ENCODE results near the gene TUBA3D. TPM values are rescaled to one million over a fixed set of nuclear protein-coding genes. Genes with fewer than 3 reads are reported as not detected.
"Not testable (repeated sequence)": the region's sequence is repeated elsewhere in the genome, so short reads cannot be mapped to it uniquely, and the experiment has no call there.

Gene TUBA3D
- not detected for total RNA-seq

DNA sequence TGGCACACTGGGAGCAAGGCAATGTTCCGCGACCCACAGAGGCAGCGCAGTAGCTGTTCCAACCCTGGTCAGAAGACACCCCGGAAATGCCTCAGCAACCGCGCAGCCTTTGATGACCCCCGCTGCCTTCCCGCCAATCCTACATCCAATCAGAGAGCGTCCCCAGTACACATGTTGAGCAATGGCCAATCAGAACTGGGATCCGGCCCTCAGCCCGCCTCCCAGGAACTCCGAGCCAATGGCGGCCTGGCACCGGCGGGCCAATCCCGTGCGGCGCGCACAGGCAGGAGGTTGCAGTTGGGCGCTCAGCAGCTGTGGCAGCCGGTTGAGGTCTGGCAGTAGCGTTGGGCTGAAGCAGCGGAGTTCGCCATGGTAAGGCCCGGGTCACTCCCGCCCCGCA is at the start of gene TUBA3D:
TUBA3D (plus strand) TSS at position 289 of the 400 bp plus-strand sequence; CDS start at position 370, 81 bp downstream.
- H3K4me3 ChIP-seq: no peak within 1 kb of the TSS
- in situ Hi-C loops (cut with MboI; ENCODE audit: low pct_ligation_motif_present in 1 of 4, low pct_unique_long_range_greater_than_20kb in 1 of 4, low sequenced_read_pairs in 3 of 4) (no loop called here), intact Hi-C loops (cut with DNase I; ENCODE audit: low total_unique reads) (no loop called here)
- no peak for DNase-seq
- no peaks in the 10 kb centered on the region for H3K36me3 ChIP-seq
- no peaks in the 10 kb centered on the region for H3K27me3 ChIP-seq
- TF ChIP-seq, protein P1, sequence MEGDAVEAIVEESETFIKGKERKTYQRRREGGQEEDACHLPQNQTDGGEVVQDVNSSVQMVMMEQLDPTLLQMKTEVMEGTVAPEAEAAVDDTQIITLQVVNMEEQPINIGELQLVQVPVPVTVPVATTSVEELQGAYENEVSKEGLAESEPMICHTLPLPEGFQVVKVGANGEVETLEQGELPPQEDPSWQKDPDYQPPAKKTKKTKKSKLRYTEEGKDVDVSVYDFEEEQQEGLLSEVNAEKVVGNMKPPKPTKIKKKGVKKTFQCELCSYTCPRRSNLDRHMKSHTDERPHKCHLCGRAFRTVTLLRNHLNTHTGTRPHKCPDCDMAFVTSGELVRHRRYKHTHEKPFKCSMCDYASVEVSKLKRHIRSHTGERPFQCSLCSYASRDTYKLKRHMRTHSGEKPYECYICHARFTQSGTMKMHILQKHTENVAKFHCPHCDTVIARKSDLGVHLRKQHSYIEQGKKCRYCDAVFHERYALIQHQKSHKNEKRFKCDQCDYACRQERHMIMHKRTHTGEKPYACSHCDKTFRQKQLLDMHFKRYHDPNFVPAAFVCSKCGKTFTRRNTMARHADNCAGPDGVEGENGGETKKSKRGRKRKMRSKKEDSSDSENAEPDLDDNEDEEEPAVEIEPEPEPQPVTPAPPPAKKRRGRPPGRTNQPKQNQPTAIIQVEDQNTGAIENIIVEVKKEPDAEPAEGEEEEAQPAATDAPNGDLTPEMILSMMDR (IDR thresholded peaks at IDR 0.05): no peak
- TF ChIP-seq EP300 (IDR thresholded peaks at IDR 0.05; ENCODE audit: low read depth) (no peak), POLR2A (IDR thresholded peaks at IDR 0.05) (no peak), POLR2AphosphoS5 (IDR thresholded peaks at IDR 0.05) (no peak)
- no peak within 1 kb of the TSS for H3K27ac ChIP-seq
- WGBS, 2 donors (ENCODE audit: low coverage in 1 of 2): 97% methylated on average over 27 of the region's 27 CpGs; no CpG with 5 or more reads in 1 of the 2 donors
- no peaks in the 10 kb centered on the region for H3K9me3 ChIP-seq
- H3K4me1 ChIP-seq: no peaks in the 10 kb centered on the region

DNA sequence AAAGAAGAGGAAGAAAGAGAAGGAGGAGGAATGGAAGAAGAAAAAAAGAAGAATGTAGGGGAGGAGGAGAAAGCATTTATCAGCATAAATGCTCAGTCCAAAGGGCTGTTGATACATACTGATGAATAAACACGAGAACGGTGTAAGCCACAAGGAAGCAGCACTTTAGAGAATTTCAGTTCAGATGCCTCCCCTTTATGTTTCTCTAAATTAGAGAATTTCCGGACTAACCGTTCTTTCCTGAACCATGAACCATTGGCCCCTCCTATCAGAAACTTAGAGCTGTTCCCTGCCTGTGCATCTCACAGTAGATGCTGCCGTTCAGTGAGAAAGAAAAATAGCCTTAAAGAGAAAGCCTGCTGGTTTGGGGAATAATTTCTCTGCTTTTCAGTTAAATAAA is 49.2 kb upstream of the TUBA3D start:
- H3K27ac ChIP-seq: no peak overlapping the region
- H3K9me3 ChIP-seq: no peaks in the 10 kb centered on the region
- TF ChIP-seq POLR2A (IDR thresholded peaks at IDR 0.05) (no peak), EP300 (IDR thresholded peaks at IDR 0.05; ENCODE audit: low read depth) (no peak), POLR2AphosphoS5 (IDR thresholded peaks at IDR 0.05) (no peak)
- TF ChIP-seq, protein P1 (IDR thresholded peaks at IDR 0.05): no peak
- no peaks in the 10 kb centered on the region for H3K4me1 ChIP-seq
- WGBS, 2 donors (ENCODE audit: low coverage in 1 of 2): 38 to 50% methylated on average over 4 to 5 of the region's 5 CpGs
- H3K36me3 ChIP-seq: no peaks in the 10 kb centered on the region
- no peak overlapping the region for H3K4me3 ChIP-seq
- no peak for DNase-seq
- intact Hi-C loops (cut with DNase I; ENCODE audit: low total_unique reads): no loop called here
- in situ Hi-C loops (cut with MboI; ENCODE audit: low pct_ligation_motif_present in 1 of 4, low pct_unique_long_range_greater_than_20kb in 1 of 4, low sequenced_read_pairs in 3 of 4): no loop called here
- peaks cover 77% of the 10 kb centered on the region for H3K27me3 ChIP-seq

DNA sequence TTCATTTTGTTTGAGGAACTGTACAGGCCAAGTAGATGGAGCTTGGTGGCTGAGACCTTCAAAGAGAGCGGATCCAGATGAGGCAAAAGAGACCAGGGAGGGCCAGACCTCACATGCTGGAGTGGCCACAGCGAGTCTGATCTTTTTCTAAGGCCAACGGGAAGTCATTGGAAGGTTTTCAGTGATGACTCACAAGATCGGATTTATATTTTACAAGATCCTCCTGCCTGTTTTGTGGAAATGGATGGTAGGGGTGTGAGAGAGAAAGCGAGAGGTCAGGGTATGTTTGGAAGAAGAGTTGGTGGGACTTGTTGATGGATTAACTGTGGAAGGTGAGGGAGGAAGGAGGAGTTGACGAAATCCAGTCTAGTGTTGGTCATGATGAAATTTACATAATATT is 44.6 kb upstream of the TUBA3D start:
- H3K27ac ChIP-seq: no peak overlapping the region
- no peak for DNase-seq
- 64 to 71% methylated on average over 6 of the region's 6 CpGs for WGBS, 2 donors (ENCODE audit: low coverage in 1 of 2)
- intact Hi-C loops (cut with DNase I; ENCODE audit: low total_unique reads) (no loop called here), in situ Hi-C loops (cut with MboI; ENCODE audit: low pct_ligation_motif_present in 1 of 4, low pct_unique_long_range_greater_than_20kb in 1 of 4, low sequenced_read_pairs in 3 of 4) (no loop called here)
- no peaks in the 10 kb centered on the region for H3K36me3 ChIP-seq
- peaks cover 52% of the 10 kb centered on the region for H3K27me3 ChIP-seq
- H3K4me1 ChIP-seq: no peaks in the 10 kb centered on the region
- no peak overlapping the region for H3K4me3 ChIP-seq
- no peak for TF ChIP-seq EP300 (IDR thresholded peaks at IDR 0.05; ENCODE audit: low read depth)
- no peak for TF ChIP-seq POLR2A (IDR thresholded peaks at IDR 0.05)
- no peak for TF ChIP-seq POLR2AphosphoS5 (IDR thresholded peaks at IDR 0.05)
- TF ChIP-seq, protein P1 (IDR thresholded peaks at IDR 0.05): no peak
- no peaks in the 10 kb centered on the region for H3K9me3 ChIP-seq

DNA sequence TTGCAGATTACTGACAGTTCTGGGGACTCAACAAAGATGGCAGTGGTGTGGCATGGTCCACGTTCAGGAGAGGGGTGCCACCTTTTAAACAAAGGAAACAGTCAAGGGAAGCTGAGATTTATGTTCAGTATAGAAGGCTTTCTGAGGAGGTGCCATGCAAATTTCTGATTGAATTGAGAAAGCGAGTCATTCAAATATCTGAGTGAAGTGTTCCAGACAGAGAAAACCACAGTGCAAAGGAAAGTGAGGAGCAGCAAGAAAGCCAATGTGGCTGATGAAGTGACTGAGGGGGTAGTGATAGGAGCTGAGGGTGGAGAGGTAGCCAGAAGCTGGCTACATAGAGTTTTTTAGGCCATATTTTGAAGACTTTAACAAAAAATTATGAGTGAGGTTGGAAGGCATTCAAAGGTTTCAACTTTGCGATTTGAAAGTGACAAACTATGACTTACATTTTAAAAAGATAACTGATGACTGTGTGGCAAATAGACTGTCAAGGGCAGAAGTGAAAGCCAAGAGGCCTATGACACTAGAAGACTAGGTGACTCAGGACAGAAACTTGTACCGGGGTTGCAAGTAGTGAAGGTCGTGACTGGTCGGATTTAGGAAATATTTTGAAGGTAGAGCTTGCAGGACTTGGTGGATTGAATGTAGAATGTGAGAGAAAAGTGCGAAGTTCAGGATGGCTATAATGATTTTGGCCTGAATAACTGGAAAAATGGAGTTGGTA is 35.0 kb upstream of the TUBA3D start:
- 63 to 68% methylated on average over 7 of the region's 7 CpGs for WGBS, 2 donors (ENCODE audit: low coverage in 1 of 2)
- not testable (repeated sequence) for H3K4me1 ChIP-seq

DNA sequence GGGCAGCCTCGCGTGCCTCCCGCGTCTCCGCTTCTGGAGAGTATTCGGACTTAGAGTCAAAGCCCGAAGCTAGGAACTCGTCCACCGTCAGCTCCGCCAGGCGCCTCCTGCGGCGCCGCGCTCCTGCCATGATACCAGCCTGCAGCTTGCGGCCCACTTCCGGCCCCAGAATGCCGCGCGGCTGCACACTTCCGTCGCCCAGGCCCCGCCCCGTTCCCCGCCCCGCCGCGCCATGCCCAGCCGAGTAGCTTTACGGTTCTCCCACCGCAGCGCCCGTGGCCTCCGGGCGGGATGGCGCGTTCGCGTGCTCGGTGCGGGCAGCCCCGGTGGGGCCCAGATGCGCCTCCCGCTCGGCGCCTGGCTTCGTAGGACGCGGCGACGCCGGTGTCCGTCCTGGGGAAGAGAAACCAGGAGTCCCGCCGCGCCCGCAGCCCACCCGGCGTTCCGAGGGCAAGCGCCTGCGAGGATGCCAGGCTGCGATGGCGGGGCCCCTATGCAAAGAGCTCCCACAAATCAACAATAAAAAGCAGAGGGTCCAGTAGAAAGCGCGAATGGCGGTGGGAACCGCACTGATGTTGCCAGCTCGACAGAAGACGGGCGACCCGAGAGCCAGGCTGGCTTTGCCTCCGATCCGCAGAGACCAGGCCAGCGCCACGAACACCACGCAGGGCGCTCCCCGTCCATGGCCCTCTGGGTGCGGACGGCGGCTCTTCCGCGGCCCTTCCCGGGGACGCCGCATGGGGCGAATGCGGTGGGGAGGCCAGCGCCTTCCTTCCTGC is 31.0 kb upstream of the TUBA3D start:
- DNase-seq; H3K27me3 ChIP-seq; in situ Hi-C loops (cut with MboI; ENCODE audit: low pct_ligation_motif_present in 1 of 4, low pct_unique_long_range_greater_than_20kb in 1 of 4, low sequenced_read_pairs in 3 of 4); H3K9me3 ChIP-seq; intact Hi-C loops (cut with DNase I; ENCODE audit: low total_unique reads); H3K4me1 ChIP-seq; H3K4me3 ChIP-seq; H3K27ac ChIP-seq; H3K36me3 ChIP-seq: not testable (repeated sequence)
- 96% methylated on average over 90 of the region's 90 CpGs; no CpG with 5 or more reads in 1 of the 2 donors for WGBS, 2 donors (ENCODE audit: low coverage in 1 of 2)

More for the DNA sequence above, 35.0 kb upstream of the TUBA3D start:
- H3K36me3 ChIP-seq; H3K4me3 ChIP-seq; H3K27ac ChIP-seq; DNase-seq; H3K9me3 ChIP-seq; H3K27me3 ChIP-seq; in situ Hi-C loops (cut with MboI; ENCODE audit: low pct_ligation_motif_present in 1 of 4, low pct_unique_long_range_greater_than_20kb in 1 of 4, low sequenced_read_pairs in 3 of 4); intact Hi-C loops (cut with DNase I; ENCODE audit: low total_unique reads): not testable (repeated sequence)

DNA sequence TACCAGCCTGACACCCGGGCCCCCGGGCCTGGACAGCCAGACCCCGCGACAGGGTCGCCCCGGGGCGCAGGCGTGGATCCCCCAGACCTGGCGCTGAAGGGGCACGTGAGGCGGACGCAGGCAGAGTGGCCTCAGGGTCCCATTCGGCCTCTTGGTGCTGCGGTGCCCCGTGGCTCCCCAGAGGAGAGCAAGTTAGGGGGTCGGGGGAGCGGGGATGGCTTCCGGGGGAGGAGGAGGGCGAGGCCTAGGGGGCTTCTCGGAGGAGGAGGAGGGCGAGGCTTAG is 30.5 kb upstream of the TUBA3D start:
- H3K36me3 ChIP-seq; H3K9me3 ChIP-seq; intact Hi-C loops (cut with DNase I; ENCODE audit: low total_unique reads); DNase-seq; H3K27ac ChIP-seq; H3K4me1 ChIP-seq; H3K27me3 ChIP-seq; H3K4me3 ChIP-seq; in situ Hi-C loops (cut with MboI; ENCODE audit: low pct_ligation_motif_present in 1 of 4, low pct_unique_long_range_greater_than_20kb in 1 of 4, low sequenced_read_pairs in 3 of 4): not testable (repeated sequence)
- 90% methylated on average over 2 of the region's 21 CpGs; no CpG with 5 or more reads in 1 of the 2 donors for WGBS, 2 donors (ENCODE audit: low coverage in 1 of 2)
